Measurements from ENCODE around the gene PHKA1. TPM values are rescaled to one million over a fixed set of nuclear protein-coding genes. Genes with fewer than 3 reads are reported as not detected.
"Not testable (repeated sequence)": the region's sequence is repeated elsewhere in the genome, so short reads cannot be mapped to it uniquely, and the experiment has no call there.

Gene PHKA1
- 4.9 and 5.3 TPM in 2 replicates for total RNA-seq (2014; rRNA removed; shearing (Covaris generic); ENCODE audit: low replicate concordance)

DNA sequence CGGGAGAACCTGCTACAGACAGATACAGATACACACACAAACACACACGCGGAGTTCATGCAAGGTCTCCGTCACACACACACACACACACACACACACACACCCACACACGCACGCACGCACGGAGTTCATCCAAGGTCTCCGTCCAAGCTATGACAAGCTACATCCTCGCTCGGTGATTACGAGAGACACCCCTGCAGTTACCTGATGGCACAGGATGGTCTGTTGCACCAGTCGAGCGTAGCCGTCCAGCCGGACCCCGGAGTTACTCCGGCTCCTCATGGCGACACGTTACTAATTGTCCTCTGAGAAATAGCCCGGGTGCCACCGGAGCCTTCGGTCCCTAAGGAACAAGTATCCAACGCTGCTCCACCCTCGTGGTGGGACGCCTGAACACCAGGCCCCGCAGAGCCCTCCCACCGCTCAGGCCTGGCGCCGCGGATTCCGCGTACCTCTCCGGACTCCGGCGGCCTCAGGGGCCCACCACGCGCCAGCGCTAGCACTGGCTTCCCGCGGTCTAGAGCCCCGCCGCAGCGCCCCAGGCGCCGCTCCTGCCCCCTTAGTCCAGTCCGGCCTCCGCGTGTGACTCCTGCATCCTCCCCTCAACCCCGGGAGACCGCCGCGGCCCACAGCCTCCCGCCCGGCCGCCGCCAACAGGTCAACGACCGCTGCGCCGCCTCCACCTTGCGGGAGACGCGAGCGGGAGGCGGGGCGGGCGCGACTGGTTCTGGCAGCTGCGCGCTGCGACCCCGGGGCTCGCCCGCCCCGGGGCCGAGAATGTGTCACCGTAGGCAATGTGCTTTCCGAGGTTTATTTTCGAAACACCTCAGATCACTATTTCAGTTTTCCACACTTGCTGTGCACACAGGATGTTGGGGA, at the start of gene PHKA1:
TSS of gene PHKA1 (minus strand) at position 708 of the 879 bp plus-strand sequence. CDS start at position 282, 426 bp downstream.
- in situ Hi-C loops (cut with HindIII; ENCODE audit: low pct_unique_long_range_greater_than_20kb, low sequenced_read_pairs), result not testable (repeated sequence)
- peak; percentile 46 for DNase-seq (ENCODE audit: low read depth)

DNA sequence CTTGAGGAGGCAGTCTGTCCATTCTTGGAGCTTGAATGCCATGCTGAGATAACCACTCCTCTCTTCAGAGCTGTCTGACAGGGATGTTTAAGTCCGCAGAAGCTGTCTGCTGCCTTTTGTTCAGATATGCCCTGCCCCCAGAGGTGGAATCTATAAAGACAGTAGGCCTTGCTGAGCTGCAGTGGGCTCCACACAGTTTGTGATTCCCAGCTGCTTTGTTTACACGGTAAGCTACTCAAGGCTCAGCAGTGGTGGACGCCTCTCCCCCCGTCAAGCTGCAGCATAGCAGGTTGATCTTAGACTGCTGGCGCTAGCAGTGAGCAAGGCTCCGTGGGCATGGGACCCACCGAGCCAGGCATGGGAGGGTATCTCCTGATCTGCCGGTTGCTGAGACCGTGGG, 46.3 kb upstream of the PHKA1 start:
- in situ Hi-C loops (cut with HindIII; ENCODE audit: low pct_unique_long_range_greater_than_20kb, low sequenced_read_pairs); DNase-seq (ENCODE audit: low read depth): not testable (repeated sequence)

DNA sequence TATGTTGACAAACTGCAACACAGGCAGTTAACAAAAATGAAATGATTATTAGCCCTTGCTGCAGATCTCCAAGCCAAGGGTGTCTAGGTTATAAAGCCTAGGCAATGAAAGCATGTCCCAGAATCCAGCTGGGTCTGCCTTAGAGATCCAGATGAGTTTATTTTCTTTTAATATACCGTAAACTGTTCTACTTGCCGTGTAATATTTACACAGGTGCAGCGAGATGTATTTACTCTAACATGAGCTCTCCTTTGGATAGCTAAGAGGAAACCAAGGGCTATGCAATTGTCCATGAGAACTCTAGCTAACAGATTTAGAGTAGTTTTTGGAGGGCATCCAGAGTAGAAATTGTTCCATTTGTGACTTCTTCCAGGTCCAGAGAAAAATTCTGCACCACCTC, 34.4 kb upstream of the PHKA1 start:
- in situ Hi-C loops (cut with HindIII; ENCODE audit: low pct_unique_long_range_greater_than_20kb, low sequenced_read_pairs); DNase-seq (ENCODE audit: low read depth): not testable (repeated sequence)

DNA sequence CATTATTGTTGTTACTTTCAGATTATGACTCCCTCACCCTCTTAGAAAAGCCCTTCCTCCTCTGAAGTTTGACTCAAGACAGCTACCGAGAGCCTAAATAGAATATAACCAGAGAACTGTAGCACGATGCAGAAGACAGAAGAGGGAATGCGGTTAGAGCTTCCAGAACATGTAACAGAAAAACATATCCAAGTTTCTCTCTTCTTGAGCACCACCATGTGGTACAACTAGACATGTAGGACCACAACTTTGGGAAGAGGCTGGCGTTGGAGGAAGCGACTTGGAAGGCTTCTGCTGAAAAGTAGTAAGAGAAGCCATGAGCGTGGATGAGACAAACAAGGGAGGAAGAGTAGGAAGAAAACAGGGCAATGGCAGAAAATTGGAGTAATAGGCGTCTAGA, 31.4 kb upstream of the PHKA1 start:
- in situ Hi-C loops (cut with HindIII; ENCODE audit: low pct_unique_long_range_greater_than_20kb, low sequenced_read_pairs); DNase-seq (ENCODE audit: low read depth): not testable (repeated sequence)

GRCh38 chrX:72735561-72735960, 21.5 kb upstream of the PHKA1 start:
- in situ Hi-C loops (cut with HindIII; ENCODE audit: low pct_unique_long_range_greater_than_20kb, low sequenced_read_pairs), result no loop called here

DNA sequence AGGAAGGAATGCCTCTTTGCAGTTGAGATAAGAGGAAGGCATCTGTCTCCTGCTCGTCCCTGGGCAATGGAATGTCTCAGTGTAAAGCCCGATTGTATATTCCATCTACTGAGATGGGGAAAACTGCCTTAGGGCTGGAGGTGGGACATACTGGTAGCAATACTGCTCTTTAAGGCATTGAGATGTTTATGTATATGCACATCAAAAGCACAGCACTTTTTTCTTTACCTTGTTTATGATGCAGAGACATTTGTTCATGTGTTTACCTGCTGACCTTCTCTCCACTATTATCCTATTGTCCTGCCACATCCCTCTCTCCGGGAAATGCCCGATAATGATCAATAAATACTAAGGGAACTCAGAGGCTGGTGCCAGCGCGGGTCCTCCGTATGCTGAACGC, 19.5 kb upstream of the PHKA1 start:
- in situ Hi-C loops (cut with HindIII; ENCODE audit: low pct_unique_long_range_greater_than_20kb, low sequenced_read_pairs); DNase-seq (ENCODE audit: low read depth): not testable (repeated sequence)

More at GRCh38 chrX:72735561-72735960, 21.5 kb upstream of the PHKA1 start:
- no peak for DNase-seq (ENCODE audit: low read depth)

- in situ Hi-C loops (cut with HindIII; ENCODE audit: low pct_unique_long_range_greater_than_20kb, low sequenced_read_pairs), result no loop called here
- DNase-seq (ENCODE audit: low read depth), result no peak
Observed at GRCh38 chrX:72727846-72728245, 13.7 kb upstream of the PHKA1 start.

GRCh38 chrX:72716766-72717165, 2.7 kb upstream of the PHKA1 start:
- no peak for DNase-seq (ENCODE audit: low read depth)
- in situ Hi-C loops (cut with HindIII; ENCODE audit: low pct_unique_long_range_greater_than_20kb, low sequenced_read_pairs), result no loop called here

DNA sequence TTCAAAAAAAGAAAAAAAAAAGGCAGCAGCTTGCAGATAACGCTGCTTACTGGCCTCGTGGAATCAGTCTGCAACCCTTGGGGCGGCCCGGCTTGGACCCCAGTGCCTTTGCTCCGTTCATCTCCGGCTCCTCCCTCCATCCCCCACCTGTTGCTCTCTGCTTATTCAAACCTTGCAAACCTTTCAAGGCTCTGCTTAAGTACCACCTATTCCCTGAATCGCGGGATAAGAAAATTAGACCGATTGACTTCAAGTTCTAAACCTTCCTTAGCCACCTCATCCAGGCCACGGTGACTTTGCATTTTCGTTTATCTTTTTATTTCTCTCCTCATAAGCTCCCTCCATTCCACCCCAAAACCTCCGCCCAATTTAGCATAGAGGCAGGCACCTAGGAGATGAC, 1.4 kb upstream of the PHKA1 start:
- DNase-seq (ENCODE audit: low read depth), result no peak
- in situ Hi-C loops (cut with HindIII; ENCODE audit: low pct_unique_long_range_greater_than_20kb, low sequenced_read_pairs), result no loop called here

GRCh38 chrX:72714478-72714916, 391 bp upstream of the PHKA1 start:
- DNase-seq (ENCODE audit: low read depth), result peak; percentile 63
- in situ Hi-C loops (cut with HindIII; ENCODE audit: low pct_unique_long_range_greater_than_20kb, low sequenced_read_pairs), result no loop called here

- in situ Hi-C loops (cut with HindIII; ENCODE audit: low pct_unique_long_range_greater_than_20kb, low sequenced_read_pairs), result no loop called here
- no peak for DNase-seq (ENCODE audit: low read depth)
Observed at GRCh38 chrX:72713130-72713529, 976 bp downstream of the PHKA1 start.

- in situ Hi-C loops (cut with HindIII; ENCODE audit: low pct_unique_long_range_greater_than_20kb, low sequenced_read_pairs), result no loop called here
- DNase-seq (ENCODE audit: low read depth), result no peak
Observed at GRCh38 chrX:72712094-72712755, 1.9 kb downstream of the PHKA1 start.

DNA sequence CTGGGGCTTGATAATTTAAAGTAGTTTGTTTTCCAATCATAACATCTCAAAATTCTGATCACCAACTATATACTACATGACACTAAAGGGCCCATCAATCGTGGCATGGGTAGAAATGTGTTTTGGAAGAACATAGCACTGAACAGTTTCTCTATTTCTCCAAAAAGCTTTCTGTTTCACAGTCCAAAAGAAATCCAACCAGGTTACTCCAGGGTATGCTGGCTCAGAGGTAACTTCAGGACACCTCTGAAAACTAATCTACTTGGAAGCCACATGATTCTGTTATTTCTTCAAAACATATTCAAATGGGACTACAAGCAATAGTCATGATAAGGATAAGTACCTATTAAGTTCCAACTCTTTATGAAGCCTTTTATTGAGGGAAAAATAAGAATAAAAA, 8.3 kb downstream of the PHKA1 start:
- in situ Hi-C loops (cut with HindIII; ENCODE audit: low pct_unique_long_range_greater_than_20kb, low sequenced_read_pairs), result no loop called here

GRCh38 chrX:72705111-72705510, 9.0 kb downstream of the PHKA1 start:
- DNase-seq (ENCODE audit: low read depth), result no peak
- in situ Hi-C loops (cut with HindIII; ENCODE audit: low pct_unique_long_range_greater_than_20kb, low sequenced_read_pairs), result no loop called here

More for the DNA sequence above, 8.3 kb downstream of the PHKA1 start:
- no peak for DNase-seq (ENCODE audit: low read depth)

DNA sequence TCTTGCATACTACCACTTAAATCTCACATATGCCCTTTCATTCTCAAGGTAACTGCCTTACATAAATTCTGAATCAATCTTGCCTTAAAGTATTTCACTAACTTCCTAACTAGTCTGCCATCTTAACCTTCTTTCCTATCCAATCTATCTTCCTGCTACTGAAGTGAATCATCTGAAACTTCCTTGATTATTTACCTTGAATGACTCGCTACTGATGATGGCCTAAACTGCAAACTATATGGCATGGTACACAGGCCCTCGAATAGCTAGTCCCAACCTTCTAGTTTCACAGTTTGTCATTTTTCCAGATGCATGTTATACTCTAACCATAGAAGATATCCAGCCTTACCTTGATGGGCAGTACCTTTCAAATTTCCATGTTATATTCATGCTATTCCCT, 19.9 kb downstream of the PHKA1 start:
- peak; percentile 0 for DNase-seq (ENCODE audit: low read depth)
- in situ Hi-C loops (cut with HindIII; ENCODE audit: low pct_unique_long_range_greater_than_20kb, low sequenced_read_pairs), result no loop called here

DNA sequence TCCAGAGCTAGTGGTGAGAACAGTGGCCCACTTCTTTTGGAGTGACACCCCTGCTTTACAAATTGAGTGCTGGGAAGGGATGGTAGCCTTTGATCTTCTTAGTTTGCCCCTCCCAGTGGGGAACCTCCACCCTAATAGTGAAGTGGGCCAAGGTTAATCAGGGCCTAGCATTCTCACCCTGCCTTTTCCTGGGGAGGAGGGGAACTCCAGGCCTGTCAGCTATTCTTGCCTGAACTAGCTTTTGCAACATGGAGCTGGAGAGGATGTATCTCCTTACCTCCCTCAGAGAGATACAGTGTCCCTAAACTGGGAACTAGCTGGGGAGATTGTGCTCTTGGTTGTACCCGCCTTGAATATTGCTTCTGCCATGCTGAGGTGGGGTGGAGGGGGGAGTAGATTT, 20.6 kb downstream of the PHKA1 start:
- DNase-seq (ENCODE audit: low read depth), result no peak
- in situ Hi-C loops (cut with HindIII; ENCODE audit: low pct_unique_long_range_greater_than_20kb, low sequenced_read_pairs), result no loop called here

- DNase-seq (ENCODE audit: low read depth), result no peak
- in situ Hi-C loops (cut with HindIII; ENCODE audit: low pct_unique_long_range_greater_than_20kb, low sequenced_read_pairs), result no loop called here
Observed at GRCh38 chrX:72687396-72687795, 26.7 kb downstream of the PHKA1 start.

DNA sequence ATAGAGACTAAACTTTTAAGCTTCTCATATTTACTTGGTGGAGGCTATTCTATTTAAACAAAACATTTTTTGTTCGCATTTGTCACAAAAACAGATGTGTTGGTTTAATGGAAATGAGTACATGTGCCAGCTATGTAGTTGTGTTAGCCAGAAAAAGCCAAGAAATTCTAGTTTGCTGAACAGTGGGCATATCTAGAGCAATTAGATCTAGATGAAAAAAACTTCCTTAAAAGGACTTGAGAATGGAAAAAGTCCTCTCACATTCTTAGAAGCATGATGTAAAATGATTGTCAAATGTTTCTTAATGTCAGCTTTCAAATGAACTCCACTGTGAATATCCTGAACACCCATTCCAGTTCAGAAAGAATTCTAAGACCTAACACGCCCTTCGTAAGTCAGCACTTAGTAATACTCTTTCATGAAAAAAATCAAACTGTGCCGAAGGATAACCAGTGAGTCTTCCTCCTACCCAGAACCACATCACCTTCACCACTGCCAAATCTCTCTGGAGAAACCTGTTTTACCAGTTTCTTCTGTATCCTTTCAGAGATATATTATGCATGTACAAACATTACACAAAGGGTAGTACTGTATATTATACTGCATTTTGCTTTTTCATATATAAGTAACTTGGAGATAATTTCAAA, 28.2 kb downstream of the PHKA1 start:
- DNase-seq (ENCODE audit: low read depth), result no peak
- in situ Hi-C loops (cut with HindIII; ENCODE audit: low pct_unique_long_range_greater_than_20kb, low sequenced_read_pairs), result no loop called here

DNA sequence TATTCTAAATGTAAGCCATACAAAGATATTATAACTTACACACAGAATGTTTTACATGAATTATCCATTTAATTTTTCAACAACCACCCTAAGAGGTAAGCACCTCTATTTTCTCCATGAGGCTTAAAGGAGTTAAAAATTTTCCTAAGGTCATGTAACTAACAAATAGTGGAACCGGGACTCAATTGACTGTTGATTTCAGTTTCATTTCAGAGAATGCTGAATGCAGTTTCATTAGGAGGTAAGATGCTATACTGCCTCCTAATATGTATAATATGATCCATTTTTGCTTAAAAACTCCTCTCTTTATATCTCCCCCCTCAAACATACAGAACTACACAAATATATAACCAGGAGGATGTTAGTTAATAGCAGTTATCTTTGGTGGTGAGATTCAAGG, 29.1 kb downstream of the PHKA1 start:
- DNase-seq (ENCODE audit: low read depth), result no peak
- in situ Hi-C loops (cut with HindIII; ENCODE audit: low pct_unique_long_range_greater_than_20kb, low sequenced_read_pairs), result no loop called here

Measured in Caki2 (cell line).